ENCODE measurements around the gene BNC2.

The BNC2 gene

DNA sequence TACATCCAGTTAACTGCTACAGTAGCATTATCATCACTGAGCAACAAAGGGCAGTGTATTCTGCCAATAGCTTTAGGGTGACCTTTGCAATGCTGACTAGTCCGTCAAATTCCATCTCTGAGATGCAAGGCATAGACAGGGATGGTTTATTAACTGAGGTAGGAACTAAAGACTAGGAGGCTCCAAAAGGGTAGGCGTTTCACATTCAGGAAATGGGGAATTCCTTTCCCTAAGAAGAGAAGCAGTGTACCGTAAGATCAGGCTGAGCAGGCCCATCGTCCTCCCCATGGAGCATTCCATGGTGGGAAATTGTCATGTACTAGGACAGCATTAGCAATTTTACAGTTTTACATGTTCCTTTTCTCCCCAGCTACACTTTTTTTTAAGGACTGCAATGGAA, 157.7 kb downstream of the BNC2 start:
- DNase-seq = no peak

DNA sequence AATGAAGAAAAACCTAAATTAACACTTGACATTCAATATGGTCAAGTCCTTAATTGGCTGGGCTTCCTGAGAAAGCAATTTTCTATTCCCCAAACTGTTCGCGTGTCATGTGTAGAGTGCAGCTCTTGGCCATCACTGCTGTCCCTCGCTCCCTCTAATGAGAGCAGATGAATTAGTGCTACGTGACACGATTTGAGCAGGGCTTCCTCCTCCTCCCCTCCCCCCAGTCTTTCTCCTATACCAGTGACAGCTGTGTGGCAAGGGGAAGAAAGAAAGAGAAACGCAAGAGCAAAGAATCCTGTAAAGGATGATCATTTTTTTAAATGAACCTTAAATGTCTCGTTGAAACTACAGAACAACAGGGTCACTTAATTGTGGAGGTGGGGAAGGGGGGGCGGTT, 159.6 kb downstream of the BNC2 start:
- DNase-seq = no peak

DNA sequence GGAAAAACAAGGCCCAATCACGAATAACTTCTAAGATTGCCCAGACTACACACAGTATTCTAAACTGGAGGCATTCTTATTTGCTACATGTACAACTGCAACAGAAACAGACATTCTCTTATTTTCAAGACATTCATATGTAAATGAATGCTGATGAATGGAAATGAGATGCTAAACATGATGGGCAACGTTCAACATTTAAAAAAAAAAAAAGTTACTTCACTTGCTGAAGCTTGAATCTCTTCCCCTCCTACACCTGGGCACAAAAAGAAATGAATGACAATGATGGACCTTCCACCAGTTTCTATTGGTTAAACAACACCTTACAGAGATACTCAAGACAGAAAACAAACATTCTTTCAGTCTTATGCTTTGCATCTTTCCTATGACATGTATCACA, 160.5 kb downstream of the BNC2 start:
- no peak for DNase-seq

- no peak for DNase-seq
Measured at GRCh38 chr9:16708656-16709435, 161.6 kb downstream of the BNC2 start.

GRCh38 chr9:16705111-16705604, 165.3 kb downstream of the BNC2 start:
- DNase-seq = peak; percentile 99

GRCh38 chr9:16704116-16705110, 166.1 kb downstream of the BNC2 start:
- peak; percentile 83 for DNase-seq

- DNase-seq = no peak
Measured at GRCh38 chr9:16701347-16701746, 169.1 kb downstream of the BNC2 start.

DNA sequence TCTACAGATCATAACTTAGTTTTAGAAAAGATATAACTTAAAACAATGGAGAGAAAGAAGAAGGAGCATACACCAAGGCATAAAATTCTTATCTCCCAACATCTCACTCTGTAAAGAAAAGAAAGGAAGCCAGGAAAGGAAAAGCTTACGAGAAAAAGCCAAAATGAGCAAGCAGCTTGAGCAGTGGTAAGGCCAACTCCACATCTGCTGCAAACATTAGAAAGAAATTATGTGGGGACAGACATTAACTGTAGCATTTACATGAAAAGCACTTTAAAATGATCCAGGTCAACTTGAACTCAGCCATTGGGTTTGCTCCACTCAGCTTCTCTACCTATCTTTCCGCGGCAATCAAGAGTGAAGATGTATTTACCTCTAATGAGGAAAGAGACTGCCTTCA, 176.9 kb downstream of the BNC2 start:
- no peak for DNase-seq

DNA sequence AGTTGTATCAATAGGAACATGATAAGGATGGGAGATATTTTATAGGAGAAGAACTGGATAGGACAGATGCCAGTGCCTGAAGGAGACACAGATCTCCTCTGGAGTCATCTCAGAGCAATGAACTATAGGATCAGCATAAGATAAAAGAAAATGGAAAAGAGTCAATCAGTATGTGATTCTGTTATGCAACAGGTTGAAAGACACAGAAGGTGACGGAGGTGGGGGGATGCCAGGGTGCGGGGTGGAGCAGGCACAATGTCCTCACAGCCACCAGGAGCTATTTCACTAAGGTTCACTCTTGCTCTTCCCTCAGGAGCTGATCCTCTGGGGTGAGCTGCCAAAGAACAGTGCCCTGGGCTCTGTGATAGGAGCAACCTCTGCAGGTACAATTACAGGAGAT, 179.8 kb downstream of the BNC2 start:
- no peak for DNase-seq

DNA sequence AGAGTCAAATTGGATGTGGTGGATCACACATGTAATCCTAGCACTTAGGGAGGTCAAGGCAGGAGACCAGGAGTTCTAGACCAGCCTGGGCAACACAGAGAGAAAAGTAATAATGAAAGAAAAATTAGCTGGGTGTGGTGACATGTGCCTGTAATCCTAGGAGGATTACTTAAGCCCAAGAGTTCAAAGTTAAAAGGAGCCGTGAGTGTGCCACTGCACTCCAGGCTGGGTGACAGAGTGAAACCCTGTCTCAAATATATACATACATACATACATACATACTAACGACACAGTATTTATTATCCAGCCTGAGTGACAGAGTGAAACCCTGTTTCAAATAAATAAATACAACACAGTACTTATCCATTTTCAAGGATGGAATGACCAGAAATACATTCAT, 180.3 kb downstream of the BNC2 start:
- DNase-seq = no peak

DNA sequence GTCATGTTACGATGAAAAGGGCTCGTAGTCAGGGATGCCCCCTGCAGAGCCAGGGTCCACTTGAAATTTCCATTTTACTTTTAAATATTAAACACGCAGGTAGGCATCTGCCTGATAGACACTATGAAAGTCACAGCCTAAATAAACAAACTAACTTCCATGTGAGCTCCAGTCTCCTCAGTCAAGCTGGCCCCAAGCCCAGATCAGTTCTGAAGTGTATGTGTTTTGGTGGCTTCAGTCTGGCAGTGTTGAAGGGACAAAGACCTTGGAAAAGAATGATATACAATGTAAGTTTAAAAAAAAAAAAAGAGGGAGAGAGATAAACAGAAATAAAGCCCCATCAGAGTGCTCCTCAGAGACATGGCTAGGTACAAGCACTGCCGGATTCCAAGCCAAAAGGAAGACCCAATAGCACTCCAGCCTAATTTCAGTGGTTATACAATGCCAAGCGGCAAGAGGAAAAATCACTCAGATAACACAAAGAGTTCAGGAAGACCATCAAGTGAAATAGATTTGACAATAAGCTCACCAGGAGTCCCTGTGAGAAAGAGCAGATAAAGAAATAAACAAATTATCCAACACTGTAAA, 181.0 kb downstream of the BNC2 start:
- peak; percentile 34 for DNase-seq

DNA sequence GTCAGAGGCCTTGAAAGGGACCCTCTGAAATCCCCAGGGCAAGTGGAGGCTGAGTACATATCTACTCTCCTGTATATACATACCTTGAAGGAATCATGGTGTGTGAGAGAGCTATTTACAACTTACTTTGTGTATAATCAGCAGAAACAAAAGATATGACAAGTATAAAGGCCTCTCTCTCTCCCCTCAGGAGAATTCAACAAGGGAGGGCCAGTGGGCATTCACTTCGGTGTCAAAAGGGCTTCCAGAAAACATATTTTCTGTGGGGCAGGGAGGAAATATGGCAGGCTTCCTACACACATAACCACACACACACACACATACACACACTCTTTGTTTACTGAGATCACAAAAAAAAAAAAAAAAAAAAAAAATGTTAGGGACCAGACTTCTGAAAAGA, 181.7 kb downstream of the BNC2 start:
- DNase-seq = no peak

DNA sequence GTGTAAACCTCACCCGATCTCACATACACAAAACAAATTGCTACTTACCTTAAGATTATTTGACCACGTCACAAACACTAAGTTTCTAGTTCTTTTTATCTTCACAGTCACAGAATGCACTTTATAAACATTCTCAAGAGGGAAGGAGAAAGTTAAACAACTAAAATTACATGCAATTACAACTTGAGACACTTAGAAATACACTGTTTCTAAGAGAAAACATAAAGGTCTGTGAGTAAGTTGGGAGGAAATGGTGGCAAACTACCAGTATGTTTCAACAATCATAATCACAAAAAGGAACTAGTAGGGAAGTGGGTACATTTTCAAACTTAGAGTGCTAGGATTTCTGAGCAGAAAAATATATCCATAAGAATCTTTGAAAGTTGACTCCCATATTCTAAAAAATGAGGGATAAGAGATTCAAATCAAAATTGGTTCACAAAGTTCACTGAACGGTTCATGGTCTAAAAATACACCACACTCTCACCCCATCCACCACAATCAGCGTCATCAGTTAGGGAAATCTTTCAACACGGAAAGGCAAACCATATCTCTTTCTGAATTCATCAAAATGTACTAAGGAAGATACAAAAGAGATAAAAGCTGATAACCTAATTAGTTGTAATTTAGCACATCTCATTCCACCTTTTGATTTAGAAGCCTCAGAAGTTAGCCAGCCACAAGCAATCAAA, 182.6 kb downstream of the BNC2 start:
- no peak for DNase-seq

GRCh38 chr9:16683326-16683725, 187.1 kb downstream of the BNC2 start:
- peak; percentile 47 for DNase-seq

DNA sequence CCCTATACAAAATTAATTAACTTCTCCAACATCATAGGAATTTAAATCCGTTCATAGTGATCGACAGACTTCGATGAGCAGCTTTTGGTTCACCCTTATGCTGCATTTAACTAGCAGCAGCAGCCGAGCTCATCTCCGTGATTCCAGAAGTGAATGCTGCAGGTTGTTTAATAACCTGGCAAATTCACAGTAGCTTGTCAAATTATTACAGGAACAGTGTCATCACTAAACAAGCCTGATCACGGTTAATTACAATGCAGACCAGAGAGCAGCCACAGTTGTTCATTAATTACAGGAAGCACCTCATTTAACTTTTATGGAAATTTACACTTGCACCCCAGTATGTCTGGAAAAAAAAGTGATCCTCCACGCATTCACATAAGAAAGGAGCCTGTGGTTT, 188.2 kb downstream of the BNC2 start:
- DNase-seq = no peak

- DNase-seq = no peak
Measured at GRCh38 chr9:16681652-16681987, 188.8 kb downstream of the BNC2 start.

DNA sequence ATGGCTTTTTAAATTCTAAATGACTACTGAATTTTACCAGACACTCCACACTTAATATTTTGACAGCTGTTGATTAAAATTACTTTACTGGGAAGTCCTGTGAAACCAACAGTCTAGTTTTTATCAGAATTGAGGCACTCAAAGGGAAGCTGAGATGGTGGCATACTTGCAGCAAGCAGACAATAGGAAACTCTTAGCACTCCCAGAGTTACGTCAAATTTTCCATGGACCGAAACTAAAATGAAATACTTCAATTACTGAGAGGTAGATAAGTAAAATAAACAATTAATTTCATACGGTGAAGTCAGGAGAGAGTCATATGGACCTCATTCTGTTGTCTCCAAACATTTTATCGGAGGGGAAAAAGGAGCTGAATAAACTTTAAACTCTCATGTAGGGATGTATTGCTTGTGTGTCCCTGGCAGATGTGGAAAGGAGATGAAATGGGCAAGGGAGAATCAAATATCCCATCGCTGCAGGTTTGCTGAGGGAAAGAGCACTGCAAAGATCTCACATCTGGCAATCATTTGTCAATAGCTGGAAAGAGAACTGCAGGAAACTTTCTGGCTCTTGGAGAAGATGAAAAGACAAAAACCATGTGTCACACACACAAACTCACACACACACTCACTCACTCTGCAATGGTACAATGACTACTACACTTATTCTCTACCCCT, 189.4 kb downstream of the BNC2 start:
- DNase-seq = peak; percentile 52

GRCh38 chr9:16680541-16680940, 189.9 kb downstream of the BNC2 start:
- no peak for DNase-seq

GRCh38 chr9:16679327-16679821, 191.1 kb downstream of the BNC2 start:
- peak; percentile 45 for DNase-seq

DNA sequence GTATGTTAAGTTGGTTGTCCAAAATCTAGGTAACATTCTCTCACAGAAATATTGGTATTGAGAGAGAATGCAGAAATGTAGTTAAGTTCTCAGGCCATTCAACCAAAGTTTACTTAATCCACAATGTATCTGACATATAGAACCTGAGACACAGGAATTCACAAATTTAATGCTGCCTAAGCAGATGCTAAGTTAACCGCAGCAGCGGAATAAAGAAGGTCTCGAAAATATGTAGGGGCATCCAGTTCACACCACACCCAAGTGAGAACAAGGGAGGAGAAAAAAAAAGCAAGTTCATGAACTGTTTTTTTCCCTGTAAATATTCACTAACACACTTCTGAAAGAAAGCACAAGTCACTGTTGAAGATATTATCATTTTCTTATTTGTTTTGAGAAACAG, 194.0 kb downstream of the BNC2 start:
- no peak for DNase-seq

GRCh38 chr9:16675131-16675530, 195.3 kb downstream of the BNC2 start:
- no peak for DNase-seq

GRCh38 chr9:16673171-16673570, 197.3 kb downstream of the BNC2 start:
- DNase-seq = no peak
